Endodermal cell (in vitro differentiated cells): Measurements from ENCODE around the gene PLEKHJ1. TPM values are rescaled to one million over a fixed set of nuclear protein-coding genes. Genes with fewer than 3 reads are reported as not detected.

Experiments used
- DNase-seq: peaks from one replicate; pipeline ENCODE4 v3.0.0-alpha.2; 2017
- H3K27ac ChIP-seq: 2 replicates; pipeline ENCODE4 v1.5.1; 2013; ENCODE audit warnings: mild to moderate bottlenecking, low read depth, low read length, moderate library complexity
- H3K27me3 ChIP-seq: 2 replicates; pipeline ENCODE4 v1.6.1; 2013; ENCODE audit warnings: mild to moderate bottlenecking, low read length, moderate library complexity; ENCODE audit not compliant: insufficient read depth, control insufficient read depth, poor library complexity, severe bottlenecking
- H3K36me3 ChIP-seq: 2 replicates; pipeline ENCODE4 v1.7.0; 2013; ENCODE audit warnings: mild to moderate bottlenecking, low read length, moderate library complexity; ENCODE audit not compliant: control insufficient read depth, insufficient read depth
- H3K4me1 ChIP-seq: one replicate; pipeline ENCODE4 v1.7.0; 2013; ENCODE audit warnings: low read length; ENCODE audit not compliant: control insufficient read depth, insufficient read depth
- H3K4me3 ChIP-seq: 2 replicates; pipeline ENCODE4 v1.5.1; 2013; ENCODE audit warnings: mild to moderate bottlenecking, low read length, moderate library complexity
- H3K9ac ChIP-seq: 2 replicates; pipeline ENCODE4 v1.6.1; 2013; ENCODE audit warnings: mild to moderate bottlenecking, low read length, moderate library complexity; ENCODE audit not compliant: poor library complexity, severe bottlenecking; ENCODE audit errors: extremely low read depth
- H3K9me3 ChIP-seq: 2 replicates; pipeline ENCODE4 v1.6.1; 2013; ENCODE audit warnings: mild to moderate bottlenecking, low read length, moderate library complexity; ENCODE audit not compliant: control insufficient read depth
- H3K27ac Mint-ChIP-seq: 2 replicates; pipeline ENCODE4 v1.8.0; 2020; ENCODE audit warnings: mixed read lengths
- H3K27me3 Mint-ChIP-seq: 2 replicates; pipeline ENCODE4 v1.8.0; 2021; ENCODE audit warnings: mild to moderate bottlenecking, mixed read lengths; ENCODE audit not compliant: insufficient read depth
- H3K36me3 Mint-ChIP-seq: 2 replicates; pipeline ENCODE4 v1.8.0; 2020; ENCODE audit warnings: low read depth, mixed read lengths
- H3K4me1 Mint-ChIP-seq: 2 replicates; pipeline ENCODE4 v1.8.0; 2020; ENCODE audit warnings: mixed read lengths
- H3K4me3 Mint-ChIP-seq: 2 replicates; pipeline ENCODE4 v1.8.0; 2020; ENCODE audit warnings: mild to moderate bottlenecking, moderate library complexity, mixed read lengths
- H3K9me3 Mint-ChIP-seq: 2 replicates; pipeline ENCODE4 v1.8.0; 2020; ENCODE audit warnings: mild to moderate bottlenecking, mixed read lengths
- WGBS, 2 experiments: methylation state at CpG; one replicate each; pipeline versions ENCODE4 v1.1.5 to v1.1.7; 2013; ENCODE audit warnings: missing lambda C conversion rate in 2 of 2, mixed read lengths in 1 of 2; ENCODE audit not compliant: insufficient coverage in 1 of 2, insufficient read length in 1 of 2; 5-methylcytosine and 5-hydroxymethylcytosine counted together
- total RNA-seq, 2 donors: library from RNA; stranded (reverse); fragmentation: NEBNext Ultra II Directional in 1 of 2; extraction: Animal tissue kit (Norgen Biotek cat#: 25700) in 1 of 2; gene quantifications; 2 replicates in 1 of 2; 3 replicates in 1 of 2; pipeline ENCODE4 v1.2.1, GENCODE V29; 2021
- TF ChIP-seq, protein P1 (sequence below): fragments of 200-600 bp; sonication (generic); conservative IDR thresholded peaks from 2 replicates; pipeline ENCODE4 v1.5.0; 2021; ENCODE audit warnings: antibody characterized with exemption, mild to moderate bottlenecking

PLEKHJ1 gene
- total RNA-seq, 2 donors from 2014 or later, result 146 to 192 TPM

GRCh38 chr19:2239771-2240770 is 3.9 kb upstream of the PLEKHJ1 start:
- peaks cover 34% of the 10 kb centered on the region for H3K36me3 Mint-ChIP-seq
- WGBS, 2 experiments, result 47 to 50% methylated on average over 20 to 34 of the region's 34 CpGs
- Histone ChIP-seq H3K27me3 (no peaks in the 10 kb centered on the region), H3K36me3 (peaks cover 51% of the 10 kb centered on the region), H3K4me3 (peak overlapping the region; percentile 91), H3K9me3 (no peaks in the 10 kb centered on the region), H3K9ac (peak overlapping the region; percentile 74), H3K27ac (peak overlapping the region; percentile 77), H3K4me1 (peaks cover 6% of the 10 kb centered on the region)
- H3K27me3 Mint-ChIP-seq, result no peaks in the 10 kb centered on the region
- H3K4me1 Mint-ChIP-seq, result peaks cover 33% of the 10 kb centered on the region
- no peaks in the 10 kb centered on the region for H3K9me3 Mint-ChIP-seq
- H3K27ac Mint-ChIP-seq, result peak overlapping the region; percentile 86
- DNase-seq, result peak; percentile 75
- peak overlapping the region; percentile 92 for H3K4me3 Mint-ChIP-seq
- TF ChIP-seq, protein P1, sequence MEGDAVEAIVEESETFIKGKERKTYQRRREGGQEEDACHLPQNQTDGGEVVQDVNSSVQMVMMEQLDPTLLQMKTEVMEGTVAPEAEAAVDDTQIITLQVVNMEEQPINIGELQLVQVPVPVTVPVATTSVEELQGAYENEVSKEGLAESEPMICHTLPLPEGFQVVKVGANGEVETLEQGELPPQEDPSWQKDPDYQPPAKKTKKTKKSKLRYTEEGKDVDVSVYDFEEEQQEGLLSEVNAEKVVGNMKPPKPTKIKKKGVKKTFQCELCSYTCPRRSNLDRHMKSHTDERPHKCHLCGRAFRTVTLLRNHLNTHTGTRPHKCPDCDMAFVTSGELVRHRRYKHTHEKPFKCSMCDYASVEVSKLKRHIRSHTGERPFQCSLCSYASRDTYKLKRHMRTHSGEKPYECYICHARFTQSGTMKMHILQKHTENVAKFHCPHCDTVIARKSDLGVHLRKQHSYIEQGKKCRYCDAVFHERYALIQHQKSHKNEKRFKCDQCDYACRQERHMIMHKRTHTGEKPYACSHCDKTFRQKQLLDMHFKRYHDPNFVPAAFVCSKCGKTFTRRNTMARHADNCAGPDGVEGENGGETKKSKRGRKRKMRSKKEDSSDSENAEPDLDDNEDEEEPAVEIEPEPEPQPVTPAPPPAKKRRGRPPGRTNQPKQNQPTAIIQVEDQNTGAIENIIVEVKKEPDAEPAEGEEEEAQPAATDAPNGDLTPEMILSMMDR, result no peak

- Histone ChIP-seq H3K9ac (peak overlapping the region; percentile 74), H3K9me3 (no peaks in the 10 kb centered on the region), H3K27me3 (no peaks in the 10 kb centered on the region), H3K4me3 (peak overlapping the region; percentile 91), H3K4me1 (peaks cover 6% of the 10 kb centered on the region), H3K36me3 (peaks cover 50% of the 10 kb centered on the region), H3K27ac (peak overlapping the region; percentile 77)
- no peaks in the 10 kb centered on the region for H3K27me3 Mint-ChIP-seq
- H3K9me3 Mint-ChIP-seq, result no peaks in the 10 kb centered on the region
- H3K4me1 Mint-ChIP-seq, result peaks cover 35% of the 10 kb centered on the region
- TF ChIP-seq, protein P1, result no peak
- H3K4me3 Mint-ChIP-seq, result peak overlapping the region; percentile 92
- 64 to 71% methylated on average over 7 to 9 of the region's 10 CpGs for WGBS, 2 experiments
- peaks cover 33% of the 10 kb centered on the region for H3K36me3 Mint-ChIP-seq
- H3K27ac Mint-ChIP-seq, result peak overlapping the region; percentile 49
- no peak for DNase-seq
Observed at GRCh38 chr19:2239173-2239572, 3.0 kb upstream of the PLEKHJ1 start.

DNA sequence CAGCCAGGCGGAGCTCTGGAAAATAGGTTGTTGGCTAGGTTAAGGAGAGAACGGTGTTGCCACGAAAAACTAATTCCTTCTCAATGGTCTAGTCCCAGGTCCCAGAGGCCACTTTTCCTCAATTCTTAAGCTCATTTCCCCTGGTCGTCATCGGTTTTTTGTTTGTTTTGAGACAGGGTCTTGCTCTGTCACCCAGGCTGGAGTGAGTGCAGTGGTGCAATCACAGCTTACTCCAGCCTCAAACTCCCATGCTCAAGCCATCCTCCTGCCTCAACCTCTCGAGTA is 1.7 kb upstream of the PLEKHJ1 start:
- Mint-ChIP-seq H3K36me3 (peaks cover 41% of the 10 kb centered on the region), H3K9me3 (no peaks in the 10 kb centered on the region), H3K4me3 (peak overlapping the region; percentile 92), H3K27ac (peak overlapping the region; percentile 99), H3K4me1 (peaks cover 35% of the 10 kb centered on the region), H3K27me3 (no peaks in the 10 kb centered on the region)
- peak overlapping the region; percentile 91 for H3K4me3 ChIP-seq
- no peak for DNase-seq
- WGBS, 2 experiments, result 84 to 88% methylated on average over 6 of the region's 6 CpGs
- no peaks in the 10 kb centered on the region for H3K27me3 ChIP-seq
- no peak overlapping the region for H3K9ac ChIP-seq
- TF ChIP-seq, protein P1, result no peak
- no peaks in the 10 kb centered on the region for H3K9me3 ChIP-seq
- peaks cover 50% of the 10 kb centered on the region for H3K36me3 ChIP-seq
- no peak overlapping the region for H3K27ac ChIP-seq
- peaks cover 6% of the 10 kb centered on the region for H3K4me1 ChIP-seq
